GM19035 (cell line): ENCODE data around the gene KLK10.
"Not testable (repeated sequence)": the region's sequence is repeated elsewhere in the genome, so short reads cannot be mapped to it uniquely, and the experiment has no call there.

Source experiments
- ATAC-seq: cut with Tn5 transposase; IDR thresholded peaks from one replicate; pipeline ENCODE4 v1.9.1; 2021; ENCODE audit not compliant: unreplicated experiment

Gene KLK10

GRCh38 chr19:50972795-50973376 is 46.6 kb downstream of the KLK10 start:
- no peak for ATAC-seq

GRCh38 chr19:50969810-50970209 is 49.7 kb downstream of the KLK10 start:
- not testable (repeated sequence) for ATAC-seq

GRCh38 chr19:50969413-50969760 is 50.1 kb downstream of the KLK10 start, which contains the start of gene KLK6:
Gene KLK6, minus strand, starts transcription at chr19:50969591. Its CDS starts 1,487 bp downstream, at chr19:50968104.
- no peak for ATAC-seq

- ATAC-seq, result no peak
Measured at GRCh38 chr19:50968716-50969412, 50.6 kb downstream of the KLK10 start.

- no peak for ATAC-seq
Measured at GRCh38 chr19:50967929-50968715, 51.4 kb downstream of the KLK10 start.

- ATAC-seq, result no peak
Measured at GRCh38 chr19:50964266-50964665, 55.2 kb downstream of the KLK10 start.

GRCh38 chr19:50963381-50963780 is 56.1 kb downstream of the KLK10 start:
- ATAC-seq, result no peak
